WERI-Rb-1 (cell line): ENCODE measurements around the gene CPLX1.

Experiments
- DNase-seq: peaks from one replicate; pipeline ENCODE4 v3.0.0-alpha.2; 2020
- H3K27ac ChIP-seq: fragments of 250-450 bp; sonication (Bioruptor Pico); 2 replicates; pipeline ENCODE4 v1.5.1; 2020; ENCODE audit warnings: mild to moderate bottlenecking, moderate library complexity
- H3K27me3 ChIP-seq: fragments of 250-450 bp; sonication (Bioruptor Pico); 2 replicates; pipeline ENCODE4 v1.5.1; 2021; ENCODE audit warnings: mild to moderate bottlenecking, low read depth, moderate library complexity; ENCODE audit not compliant: insufficient read depth, severe bottlenecking
- H3K36me3 ChIP-seq: fragments of 250-450 bp; sonication (Bioruptor Pico); 2 replicates; pipeline ENCODE4 v1.5.1; 2020; ENCODE audit warnings: mild to moderate bottlenecking, moderate library complexity
- H3K4me3 ChIP-seq: 2 replicates; pipeline ENCODE4 v1.5.1; 2011; ENCODE audit warnings: low read depth, mild to moderate bottlenecking, control low read depth, low read length
- H3K9me3 ChIP-seq: fragments of 250-450 bp; sonication (Bioruptor Pico); 2 replicates; pipeline ENCODE4 v1.5.1; 2021; ENCODE audit warnings: mild to moderate bottlenecking, moderate library complexity; ENCODE audit not compliant: severe bottlenecking
- CTCF ChIP-seq: IDR thresholded peaks from 2 replicates; pipeline ENCODE4 v1.5.1; 2011; ENCODE audit warnings: low read depth, mild to moderate bottlenecking, control low read depth, inconsistent platforms, low read length

CPLX1 gene

GRCh38 chr4:854356-854755, 28.4 kb upstream of the CPLX1 start:
- Histone ChIP-seq H3K36me3 (peaks cover 71% of the 10 kb centered on the region), H3K27me3 (no peaks in the 10 kb centered on the region), H3K27ac (peak overlapping the region; percentile 71), H3K4me3 (no peak overlapping the region), H3K9me3 (peaks cover 3% of the 10 kb centered on the region)
- DNase-seq: no peak
- no peak for TF ChIP-seq CTCF

GRCh38 chr4:853416-853781, 27.5 kb upstream of the CPLX1 start:
- Histone ChIP-seq H3K27me3 (no peaks in the 10 kb centered on the region), H3K36me3 (peaks cover 62% of the 10 kb centered on the region), H3K27ac (peak overlapping the region; percentile 34; the same call in 1 of the 2 replicates), H3K9me3 (peaks cover 3% of the 10 kb centered on the region), H3K4me3 (no peak overlapping the region)
- no peak for DNase-seq
- no peak for TF ChIP-seq CTCF

GRCh38 chr4:851701-852430, 25.9 kb upstream of the CPLX1 start:
- TF ChIP-seq CTCF: no peak
- Histone ChIP-seq H3K27ac (peak overlapping the region; percentile 92), H3K36me3 (peaks cover 51% of the 10 kb centered on the region), H3K27me3 (no peaks in the 10 kb centered on the region), H3K9me3 (peaks cover 3% of the 10 kb centered on the region), H3K4me3 (no peak overlapping the region)
- peak; percentile 54 for DNase-seq

GRCh38 chr4:850323-850945, 24.5 kb upstream of the CPLX1 start:
- peak; percentile 95 for DNase-seq
- peaks cover 47% of the 10 kb centered on the region for H3K36me3 ChIP-seq
- peaks cover 3% of the 10 kb centered on the region for H3K9me3 ChIP-seq
- TF ChIP-seq CTCF: no peak
- H3K27me3 ChIP-seq: no peaks in the 10 kb centered on the region
- peak overlapping the region; percentile 92 for H3K27ac ChIP-seq
- H3K4me3 ChIP-seq: peak overlapping the region; percentile 9

- TF ChIP-seq CTCF: no peak
- DNase-seq: peak; percentile 62
- peak overlapping the region; percentile 92 for H3K27ac ChIP-seq
- peak overlapping the region; percentile 41 for H3K4me3 ChIP-seq
- peaks cover 3% of the 10 kb centered on the region for H3K9me3 ChIP-seq
- no peaks in the 10 kb centered on the region for H3K27me3 ChIP-seq
- H3K36me3 ChIP-seq: peaks cover 45% of the 10 kb centered on the region
Measured at GRCh38 chr4:849478-850175, 23.7 kb upstream of the CPLX1 start.
